HepG2 (cell line): ENCODE measurements around the gene RPS6KA2. TPM values are rescaled to one million over a fixed set of nuclear protein-coding genes. Genes with fewer than 3 reads are reported as not detected.

Experiments
- CBFB ChIP-seq: sonication (generic); formaldehyde crosslinking; IDR thresholded peaks from 2 replicates; pipeline ENCODE4 v1.4.0; 2020; ENCODE audit warnings: missing genetic modification reagents
- CBX2 ChIP-seq, 2 experiments: fragments of 200-600 bp in 1 of 2; sonication (generic); formaldehyde crosslinking in 1 of 2; IDR thresholded peaks; 2 replicates each; pipeline versions ENCODE4 v1.7.0 to v1.8.1; 2018 to 2022; ENCODE audit warnings: low read depth in 2 of 2, low read length in 1 of 2, mild to moderate bottlenecking in 1 of 2, missing genetic modification reagents in 1 of 2
- E2F5 ChIP-seq: sonication (generic); formaldehyde crosslinking; conservative IDR thresholded peaks from 2 replicates; pipeline ENCODE4 v1.4.0; 2020; ENCODE audit warnings: missing genetic modification reagents
- FOSL1 ChIP-seq: sonication (generic); formaldehyde crosslinking; IDR thresholded peaks from 2 replicates; pipeline ENCODE4 v1.9.0; 2021; ENCODE audit warnings: missing genetic modification reagents, borderline replicate concordance
- HDAC6 ChIP-seq: fragments of 200-600 bp; sonication (generic); IDR thresholded peaks from 2 replicates; pipeline ENCODE4 v1.7.0; 2017; ENCODE audit warnings: mild to moderate bottlenecking, antibody characterized with exemption, low read length, low read depth
- HMG20A ChIP-seq: IDR thresholded peaks from 2 replicates; pipeline ENCODE4 v1.6.1; 2016; ENCODE audit warnings: borderline replicate concordance
- HNRNPLL ChIP-seq: fragments of 200-400 bp; formaldehyde crosslinking; IDR thresholded peaks from 2 replicates; pipeline ENCODE4 v1.6.1; 2017; ENCODE audit warnings: mild to moderate bottlenecking, low read depth, low read length; ENCODE audit not compliant: poor library complexity, severe bottlenecking
- LRRFIP1 ChIP-seq: sonication (generic); formaldehyde crosslinking; conservative IDR thresholded peaks from 2 replicates; pipeline ENCODE4 v1.4.0; 2020; ENCODE audit warnings: missing genetic modification reagents
- MYNN ChIP-seq: sonication (generic); formaldehyde crosslinking; IDR thresholded peaks from 2 replicates; pipeline ENCODE4 v1.4.0; 2020; ENCODE audit warnings: mild to moderate bottlenecking, low read depth, missing genetic modification reagents
- NR2F2 ChIP-seq: IDR thresholded peaks from 2 replicates; pipeline ENCODE4 v1.6.1; 2012; ENCODE audit warnings: low read depth, inconsistent platforms, borderline replicate concordance
- RFXAP ChIP-seq: sonication (generic); formaldehyde crosslinking; IDR thresholded peaks from 2 replicates; pipeline ENCODE4 v1.4.0; 2020; ENCODE audit warnings: missing genetic modification reagents, borderline replicate concordance
- SNAPC5 ChIP-seq: sonication (generic); formaldehyde crosslinking; IDR thresholded peaks from 2 replicates; pipeline ENCODE4 v1.8.1; 2023; ENCODE audit warnings: mild to moderate bottlenecking, missing genetic modification reagents, borderline replicate concordance
- TAF15 ChIP-seq: fragments of 200-400 bp; formaldehyde crosslinking; IDR thresholded peaks from one replicate; pipeline ENCODE4 v1.6.1; 2018; ENCODE audit warnings: mild to moderate bottlenecking, low read depth, low read length; ENCODE audit not compliant: poor library complexity, severe bottlenecking
- TEF ChIP-seq: sonication (generic); formaldehyde crosslinking; IDR thresholded peaks from 2 replicates; pipeline ENCODE4 v1.5.0; 2020; ENCODE audit warnings: missing genetic modification reagents
- YY1 ChIP-seq: IDR thresholded peaks from 2 replicates; pipeline ENCODE4 v1.6.1; 2011; ENCODE audit warnings: low read length, low read depth, moderate library complexity, mild to moderate bottlenecking; ENCODE audit not compliant: insufficient read depth, insufficient replicate concordance
- ZFP82 ChIP-seq: sonication (generic); formaldehyde crosslinking; IDR thresholded peaks from 2 replicates; pipeline ENCODE4 v1.5.1; 2020; ENCODE audit warnings: mild to moderate bottlenecking, missing genetic modification reagents, borderline replicate concordance
- ZNF280D ChIP-seq: sonication (generic); formaldehyde crosslinking; IDR thresholded peaks from 2 replicates; pipeline ENCODE4 v1.5.1; 2020; ENCODE audit warnings: mild to moderate bottlenecking, missing genetic modification reagents
- ZNF530 ChIP-seq: sonication (generic); formaldehyde crosslinking; IDR thresholded peaks from 2 replicates; pipeline ENCODE4 v1.5.0; 2020; ENCODE audit warnings: low read depth, mild to moderate bottlenecking, missing genetic modification reagents
- ZNF616 ChIP-seq: sonication (generic); formaldehyde crosslinking; IDR thresholded peaks from 2 replicates; pipeline ENCODE4 v1.5.0; 2020; ENCODE audit warnings: low read depth, mild to moderate bottlenecking, missing genetic modification reagents
- ZNF761 ChIP-seq: sonication (generic); formaldehyde crosslinking; conservative IDR thresholded peaks from 2 replicates; pipeline ENCODE4 v1.4.0; 2020; ENCODE audit warnings: mild to moderate bottlenecking, missing genetic modification reagents
- ZNF850 ChIP-seq: sonication (generic); formaldehyde crosslinking; conservative IDR thresholded peaks from 2 replicates; pipeline ENCODE4 v1.9.0; 2021; ENCODE audit warnings: mild to moderate bottlenecking, missing genetic modification reagents
- ZNF879 ChIP-seq: sonication (generic); formaldehyde crosslinking; IDR thresholded peaks from 2 replicates; pipeline ENCODE4 v1.8.1; 2023; ENCODE audit warnings: missing genetic modification reagents
- polyA plus RNA-seq, 8 experiments: library from polyadenylated mRNA; depleted of rRNA in 3 of 8; stranded (reverse) in 7 of 8; unstranded in 1 of 8; fragments of >200 nt; fragmentation: Illumina TruSeq in 4 of 8; extraction: Trizol in 4 of 8; gene quantifications; 2 replicates each; pipeline versions ENCODE4 v1.2.1 to v1.2.3, GENCODE V29; 2011 to 2016; ENCODE audit warnings: low read depth in 4 of 8, missing spikeins in 1 of 8, mixed read lengths in 1 of 8; ENCODE audit not compliant: insufficient read depth in 1 of 8
- total RNA-seq, 5 experiments: library from RNA; depleted of rRNA; stranded (reverse); fragments of >200 nt; fragmentation: Illumina TruSeq; extraction: Trizol; gene quantifications; 2 replicates each; pipeline ENCODE4 v1.2.3, GENCODE V29; 2016; ENCODE audit warnings: low read depth in 1 of 5

Gene RPS6KA2
- total and polyA plus RNA-seq, 2 of the 13 experiments (the other 11 are each of a cell fraction or from before 2014, with no cell fraction given) = 0.22 to 0.38 TPM

- TF ChIP-seq ZNF280D (CRISPR knock-in tag) (peak; percentile 64; the same call in 1 of the 2 replicates), ZNF616 (0 out of 2 replicates have a peak, but pooled peaks have one; percentile 69), HMG20A (peak; percentile 98), TAF15 (no peak), ZNF879 (peak; percentile 83; the same call in 1 of the 2 replicates), LRRFIP1 (CRISPR knock-in tag) (no peak), MYNN (CRISPR knock-in tag) (no peak), ZNF761 (CRISPR knock-in tag) (peak; percentile 82; the same call in 1 of the 2 replicates), SNAPC5 (CRISPR knock-in tag) (0 out of 2 replicates have a peak, but pooled peaks have one; percentile 57), ZNF530 (CRISPR knock-in tag) (no peak), TEF (CRISPR knock-in tag) (peak; percentile 92), CBFB (CRISPR knock-in tag) (peak; percentile 62; the same call in 1 of the 2 replicates), NR2F2 (peak; percentile 96), ZFP82 (CRISPR knock-in tag) (no peak), YY1 (peak; percentile 51), RFXAP (CRISPR knock-in tag) (peak; percentile 96; the same call in 1 of the 2 replicates), ZNF850 (CRISPR knock-in tag) (no peak), FOSL1 (0 out of 2 replicates have a peak, but pooled peaks have one; percentile 64), CBX2 (IDR thresholded peaks at IDR 0.05; ENCODE audit: low read depth, low read length) (no peak; the same call in 1 of the 2 replicates), CBX2 (CRISPR knock-in tag; IDR thresholded peaks at IDR 0.05; ENCODE audit: low read depth) (peak; percentile 96), HNRNPLL (peak; percentile 80), E2F5 (CRISPR knock-in tag) (no peak), HDAC6 (no peak)
These were observed 266.0 kb downstream of the RPS6KA2 start (continued) for GRCh38 chr6:166361077-166361429.
